A549 (cell line): Measurements from ENCODE around the gene MATK. TPM values are rescaled to one million over a fixed set of nuclear protein-coding genes. Genes with fewer than 3 reads are reported as not detected.

Experiments
- ATAC-seq, 2 experiments: fragments of 200-7000 bp in 1 of 2; fragments of >200 bp in 1 of 2; cut with Nextera tagmentation in 1 of 2; cut with Tn5 transposase in 1 of 2; 3 replicates each; pipeline versions ENCODE4 v1.8.0 to v1.9.1; 2018 to 2020; ENCODE audit warnings: mild to moderate bottlenecking in 1 of 2, moderate library complexity in 1 of 2
- CTCF ChIA-PET: fragments of 300-600 bp; sonication (Branson Sonifier 250); formaldehyde crosslinking; extraction: SDS; loops from one replicate; lab custom pipeline; 2021; ENCODE audit warnings: antibody characterized with exemption, inconsistent platforms; lab: Yijun Ruan, JAX
- POLR2A ChIA-PET: fragments of 350-600 bp; formaldehyde crosslinking; extraction: SDS; loops from one replicate; lab custom pipeline; 2021; ENCODE audit warnings: antibody characterized with exemption, inconsistent platforms; lab: Yijun Ruan, JAX
- DNase-seq, 2 experiments: peaks; one replicate each; pipeline versions ENCODE4 v3.0.0 to v3.0.0-alpha.2; 2011 to 2016; ENCODE audit warnings: low read depth in 1 of 2, low spot score in 1 of 2
- FAIRE-seq: peaks from 2 replicates; lab custom pipeline; 2011; peaks lifted over from hg19 to GRCh38; lab: Jason Lieb, UNC
- H3K27ac ChIP-seq, 2 experiments: fragments of >200 bp; sonication (Bioruptor Twin); formaldehyde crosslinking; 3 replicates each; pipeline ENCODE4 v1.5.1; 2016 to 2017
- H3K4me1 ChIP-seq: fragments of >200 bp; sonication (Bioruptor Twin); formaldehyde crosslinking; 3 replicates; pipeline ENCODE4 v1.6.1; 2016
- H3K4me2 ChIP-seq: fragments of >200 bp; sonication (Bioruptor Twin); formaldehyde crosslinking; 3 replicates; pipeline ENCODE4 v1.6.1; 2016
- H3K4me3 ChIP-seq: fragments of >200 bp; sonication (Bioruptor Twin); formaldehyde crosslinking; 3 replicates; pipeline ENCODE4 v1.5.1; 2016
- H3K9me3 ChIP-seq: fragments of >200 bp; sonication (Bioruptor Twin); formaldehyde crosslinking; 3 replicates; pipeline ENCODE4 v1.6.1; 2016
- BCL3 ChIP-seq: fragments of >200 bp; sonication (Bioruptor Twin); formaldehyde crosslinking; IDR thresholded peaks from 3 replicates; pipeline ENCODE4 v1.6.1; 2016
- CBX8 ChIP-seq: fragments of 200-600 bp; sonication (generic); IDR thresholded peaks from 2 replicates; pipeline ENCODE4 v1.6.1; 2016
- CHD2 ChIP-seq: fragments of 150-350 bp; IDR thresholded peaks from 2 replicates; pipeline ENCODE4 v1.6.1; 2014; ENCODE audit warnings: low read length; ENCODE audit not compliant: partially characterized antibody
- CHD4 ChIP-seq: fragments of 200-600 bp; sonication (generic); IDR thresholded peaks from 2 replicates; pipeline ENCODE4 v1.6.1; 2016; ENCODE audit warnings: antibody characterized with exemption, mild to moderate bottlenecking, borderline replicate concordance
- EHF ChIP-seq: fragments of 250-450 bp; sonication (Bioruptor Pico); IDR thresholded peaks from 2 replicates; pipeline ENCODE4 v1.5.0; 2020; ENCODE audit warnings: mild to moderate bottlenecking
- HES2 ChIP-seq: fragments of >200 bp; sonication (Bioruptor Twin); formaldehyde crosslinking; IDR thresholded peaks from 2 replicates; pipeline ENCODE4 v1.6.1; 2016
- HOXB13 ChIP-seq: fragments of 250-450 bp; sonication (Bioruptor Pico); IDR thresholded peaks from 2 replicates; pipeline ENCODE4 v1.5.0; 2020; ENCODE audit warnings: low read depth, mild to moderate bottlenecking, moderate library complexity
- HOXB5 ChIP-seq: fragments of 250-450 bp; sonication (Bioruptor Pico); IDR thresholded peaks from 2 replicates; pipeline ENCODE4 v1.5.0; 2020; ENCODE audit warnings: mild to moderate bottlenecking, moderate library complexity
- KDM1A ChIP-seq: fragments of 200-600 bp; sonication (generic); IDR thresholded peaks from 2 replicates; pipeline ENCODE4 v1.6.1; 2016; ENCODE audit warnings: low read depth, mild to moderate bottlenecking
- MAFK ChIP-seq: fragments of 450-650 bp; IDR thresholded peaks from 2 replicates; pipeline ENCODE4 v1.6.1; 2014; ENCODE audit not compliant: partially characterized antibody
- MAX ChIP-seq: IDR thresholded peaks from 2 replicates; pipeline ENCODE4 v1.6.1; 2012
- POLR2AphosphoS2 ChIP-seq: conservative IDR thresholded peaks from 2 replicates; pipeline ENCODE4 v1.6.1; 2012; ENCODE audit warnings: low read length, improper control_type of control experiment, inconsistent platforms
- RAD21 ChIP-seq, 2 experiments: fragments of >200 bp in 1 of 2; sonication (Bioruptor Twin) in 1 of 2; formaldehyde crosslinking in 1 of 2; IDR thresholded peaks in 1 of 2; conservative IDR thresholded peaks in 1 of 2; 2 replicates in 1 of 2; 3 replicates in 1 of 2; pipeline ENCODE4 v1.6.1; 2012 to 2018; ENCODE audit warnings: inconsistent platforms in 1 of 2
- REST ChIP-seq: fragments of 200-600 bp; sonication (generic); IDR thresholded peaks from 2 replicates; pipeline ENCODE4 v1.6.1; 2016; ENCODE audit warnings: antibody characterized with exemption, mild to moderate bottlenecking, moderate library complexity
- RFX5 ChIP-seq: fragments of 450-650 bp; IDR thresholded peaks from 2 replicates; pipeline ENCODE4 v1.7.1; 2014; ENCODE audit warnings: antibody characterized with exemption, mild to moderate bottlenecking, moderate library complexity
- SREBF2 ChIP-seq: fragments of 450-650 bp; IDR thresholded peaks from 2 replicates; pipeline ENCODE4 v1.6.1; 2014; ENCODE audit warnings: mild to moderate bottlenecking, moderate library complexity
- TFCP2L1 ChIP-seq: fragments of 250-450 bp; sonication (Bioruptor Pico); IDR thresholded peaks from 2 replicates; pipeline ENCODE4 v1.5.0; 2021; ENCODE audit warnings: mild to moderate bottlenecking
- TP53 ChIP-seq: fragments of 250-450 bp; sonication (Bioruptor Pico); IDR thresholded peaks from 2 replicates; pipeline ENCODE4 v1.5.0; 2021; ENCODE audit warnings: mild to moderate bottlenecking, moderate library complexity
- ZSCAN20 ChIP-seq: fragments of 250-450 bp; sonication (Bioruptor Pico); IDR thresholded peaks from 2 replicates; pipeline ENCODE4 v1.8.0; 2022; ENCODE audit warnings: mild to moderate bottlenecking, moderate library complexity
- WGBS: methylation state at CpG from one replicate; pipeline ENCODE4 v1.1.6; 2017; ENCODE audit errors: missing lambda C conversion rate; 5-methylcytosine and 5-hydroxymethylcytosine counted together
- polyA plus RNA-seq, 4 experiments: library from polyadenylated mRNA; depleted of rRNA in 3 of 4; stranded (reverse); fragments of >200 nt; fragmentation: RNase III in 1 of 4; extraction: RNeasy Plus Mini Kit Qiagen cat#74134 plus additional on column Dnase treatment in 1 of 4; gene quantifications; 2 replicates in 3 of 4; 3 replicates in 1 of 4; pipeline ENCODE4 v1.2.3, GENCODE V29; 2011 to 2017

The MATK gene
- polyA plus RNA-seq, 2 of the 4 experiments (the other 2 are of a cell fraction): 0.12 to 0.45 TPM

GRCh38 chr19:3834349-3835054 is 48.3 kb upstream of the MATK start:
- 73% methylated on average over 24 of the region's 35 CpGs for WGBS
- ChIA-PET CTCF (interaction anchor here (0.6 to 4.1 kb wide), 5 partner anchors 11 to 175 kb away, joined by 3 to 21 read pairs (median 3); no protein-coding TSS in a partner anchor), POLR2A (no interaction called here)

GRCh38 chr19:3833578-3834348 is 47.6 kb upstream of the MATK start:
- Histone ChIP-seq H3K27ac (no peak overlapping the region), H3K4me1 (no peaks in the 10 kb centered on the region), H3K4me2 (no peak overlapping the region), H3K4me3 (no peak overlapping the region), H3K9me3 (no peaks in the 10 kb centered on the region)
- TF ChIP-seq SREBF2: no peak
- no peak for TF ChIP-seq KDM1A
- no peak for TF ChIP-seq REST
- TF ChIP-seq POLR2AphosphoS2: no peak
- no peak for TF ChIP-seq ZSCAN20 (CRISPR knock-in tag)
- TF ChIP-seq MAX: no peak
- ATAC-seq: no peak
- ChIA-PET CTCF (interaction anchor here (0.7 to 4.1 kb wide), 4 partner anchors 10 to 16 kb away, joined by 3 to 21 read pairs (median 4); no protein-coding TSS in a partner anchor), POLR2A (no interaction called here)
- 65% methylated on average over 27 of the region's 34 CpGs for WGBS
- DNase-seq: no peak
- FAIRE-seq: no peak

More at GRCh38 chr19:3834349-3835054, 48.3 kb upstream of the MATK start:
- TF ChIP-seq KDM1A (no peak), CHD4 (no peak), RFX5 (no peak), CBX8 (no peak), TP53 (no peak), CHD2 (no peak), HOXB5 (CRISPR knock-in tag) (no peak), MAFK (no peak), HOXB13 (no peak), TFCP2L1 (CRISPR knock-in tag) (no peak)
- TF ChIP-seq, all 56 proteins: peak for 0
- H3K4me2 ChIP-seq: no peak overlapping the region
- no peaks in the 10 kb centered on the region for H3K9me3 ChIP-seq
- no peak for ATAC-seq
- no peak for DNase-seq
- H3K4me3 ChIP-seq: no peak overlapping the region
- FAIRE-seq: no peak
- no peak overlapping the region for H3K27ac ChIP-seq
- H3K4me1 ChIP-seq: no peaks in the 10 kb centered on the region

- ChIA-PET CTCF (interaction anchor here (3.1 kb wide), 1 partner anchor 10 kb away, joined by 25 read pairs; no protein-coding TSS in a partner anchor), POLR2A (no interaction called here)
- DNase-seq (no peak), ATAC-seq (no peak), FAIRE-seq (no peak)
- TF ChIP-seq EHF (no peak), SREBF2 (no peak), RAD21 (conservative IDR thresholded peaks at IDR 0.05 in 1 of 2, IDR thresholded peaks at IDR 0.05 in 1 of 2) (no peak), BCL3 (no peak), HES2 (no peak)
- no peaks in the 10 kb centered on the region for H3K9me3 ChIP-seq
- no peaks in the 10 kb centered on the region for H3K4me1 ChIP-seq
- H3K27ac ChIP-seq: no peak overlapping the region
- H3K4me3 ChIP-seq: no peak overlapping the region
- H3K4me2 ChIP-seq: no peak overlapping the region
- 86% methylated on average over 6 of the region's 6 CpGs for WGBS
Measured at GRCh38 chr19:3832001-3832400, 45.8 kb upstream of the MATK start.
